Brain microvascular endothelial cell (primary cell): Measurements from ENCODE around the gene SWT1.
"Not testable (repeated sequence)": the region's sequence is repeated elsewhere in the genome, so short reads cannot be mapped to it uniquely, and the experiment has no call there.

Experiments
- DNase-seq: peaks from one replicate; pipeline ENCODE4 v3.0.0-alpha.2; 2020
- H3K27ac ChIP-seq: fragments of 250-450 bp; sonication (Bioruptor Pico); 2 replicates; pipeline ENCODE4 v1.5.1; 2020; ENCODE audit warnings: mild to moderate bottlenecking, moderate library complexity
- H3K27me3 ChIP-seq: fragments of 250-450 bp; sonication (Bioruptor Pico); replicated peaks from 2 replicates; pipeline ENCODE4 v1.5.1; 2020; ENCODE audit warnings: mild to moderate bottlenecking
- H3K36me3 ChIP-seq: fragments of 250-450 bp; sonication (Bioruptor Pico); replicated peaks from 2 replicates; pipeline ENCODE4 v1.5.1; 2020; ENCODE audit warnings: mild to moderate bottlenecking
- H3K4me3 ChIP-seq: 2 replicates; pipeline ENCODE4 v1.5.1; 2011; ENCODE audit warnings: low read depth, mild to moderate bottlenecking, control low read depth, low read length, moderate library complexity
- CTCF ChIP-seq: IDR thresholded peaks from 2 replicates; pipeline ENCODE4 v1.5.1; 2011; ENCODE audit warnings: low read depth, mild to moderate bottlenecking, moderate library complexity, low read length, control low read depth, inconsistent platforms; ENCODE audit errors: missing control alignments
- in situ Hi-C: cut with HindIII; loops from 2 replicates; pipeline ENCODE4 v1.10.0; 2017; ENCODE audit warnings: low sequenced_read_pairs, low pct_ligation_motif_present

SWT1 gene

GRCh38 chr1:185215911-185216310 lies 58.9 kb downstream of the SWT1 start:
- Histone ChIP-seq H3K4me3 (no peak overlapping the region), H3K36me3 (no peaks in the 10 kb centered on the region), H3K27ac (no peak overlapping the region), H3K27me3 (no peaks in the 10 kb centered on the region)
- no peak for DNase-seq
- in situ Hi-C loops: no loop called here
- TF ChIP-seq CTCF: no peak

GRCh38 chr1:185224132-185224531 lies 67.2 kb downstream of the SWT1 start:
- in situ Hi-C loops: no loop called here
- no peak overlapping the region for H3K4me3 ChIP-seq
- H3K27me3 ChIP-seq: no peaks in the 10 kb centered on the region
- H3K36me3 ChIP-seq: no peaks in the 10 kb centered on the region
- H3K27ac ChIP-seq: no peak overlapping the region
- DNase-seq: no peak
- no peak for TF ChIP-seq CTCF

DNA sequence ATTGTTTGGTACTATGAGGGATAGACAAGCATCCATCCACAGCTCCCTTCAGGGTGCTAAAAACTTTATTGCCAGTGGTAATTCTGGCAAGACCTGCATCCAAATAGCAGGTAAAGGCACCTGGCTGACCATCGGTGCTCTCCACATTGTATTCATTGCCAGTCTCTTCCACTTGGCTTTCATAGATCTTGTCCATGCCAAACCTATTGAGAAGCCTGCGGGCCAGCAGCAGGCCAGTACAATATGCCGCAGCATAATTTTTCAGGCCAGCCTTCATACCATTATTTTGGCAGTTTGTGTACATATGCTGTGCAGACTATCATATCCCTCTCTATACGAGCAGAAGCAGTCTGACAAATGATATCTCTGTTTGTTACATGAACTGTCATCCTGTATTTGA lies 70.2 kb downstream of the SWT1 start:
- no peaks in the 10 kb centered on the region for H3K27me3 ChIP-seq
- DNase-seq: no peak
- no peak for TF ChIP-seq CTCF
- no peak overlapping the region for H3K27ac ChIP-seq
- H3K36me3 ChIP-seq: no peaks in the 10 kb centered on the region
- in situ Hi-C loops: no loop called here
- H3K4me3 ChIP-seq: no peak overlapping the region

- no peak for DNase-seq
- H3K27me3 ChIP-seq: no peaks in the 10 kb centered on the region
- in situ Hi-C loops: no loop called here
- no peak for TF ChIP-seq CTCF
- no peak overlapping the region for H3K27ac ChIP-seq
- no peak overlapping the region for H3K4me3 ChIP-seq
- H3K36me3 ChIP-seq: no peaks in the 10 kb centered on the region
These were observed 72.0 kb downstream of the SWT1 start for GRCh38 chr1:185228979-185229378.

- TF ChIP-seq CTCF: no peak
- DNase-seq: no peak
- no peak overlapping the region for H3K27ac ChIP-seq
- no peak overlapping the region for H3K4me3 ChIP-seq
- in situ Hi-C loops: no loop called here
- no peaks in the 10 kb centered on the region for H3K36me3 ChIP-seq
- no peaks in the 10 kb centered on the region for H3K27me3 ChIP-seq
These were observed 73.0 kb downstream of the SWT1 start for GRCh38 chr1:185229981-185230380.

DNA sequence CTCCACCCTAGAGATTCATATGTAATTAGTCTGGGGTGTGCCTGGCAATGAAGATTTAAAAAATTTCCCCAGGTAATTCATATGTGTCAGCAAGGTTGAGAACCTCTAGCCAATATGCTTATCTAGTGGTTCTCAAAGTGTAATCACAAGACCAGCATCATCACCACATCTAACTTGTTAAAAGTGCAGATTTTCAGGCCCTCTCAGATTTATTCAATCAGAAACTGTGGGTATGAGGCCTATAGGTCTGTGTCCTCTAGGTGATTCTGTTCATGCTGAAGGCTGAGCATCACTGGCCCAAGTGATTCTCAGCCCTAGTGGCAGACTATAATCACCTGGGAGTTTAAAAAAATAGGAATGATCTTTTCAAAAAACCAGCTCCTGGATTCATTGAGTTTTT lies 75.9 kb downstream of the SWT1 start:
- Histone ChIP-seq H3K27ac (no peak overlapping the region), H3K27me3 (no peaks in the 10 kb centered on the region), H3K4me3 (no peak overlapping the region), H3K36me3 (no peaks in the 10 kb centered on the region)
- in situ Hi-C loops: no loop called here
- no peak for DNase-seq
- TF ChIP-seq CTCF: no peak

GRCh38 chr1:185234183-185234582 lies 77.2 kb downstream of the SWT1 start:
- H3K36me3 ChIP-seq, DNase-seq, H3K4me3 ChIP-seq, H3K27me3 ChIP-seq, in situ Hi-C loops, H3K27ac ChIP-seq: not testable (repeated sequence)

- DNase-seq, H3K36me3 ChIP-seq, H3K4me3 ChIP-seq, H3K27me3 ChIP-seq, H3K27ac ChIP-seq, in situ Hi-C loops: not testable (repeated sequence)
These were observed 80.2 kb downstream of the SWT1 start for GRCh38 chr1:185237176-185237575.
